Measurements from ENCODE around the gene IL36B.

The IL36B gene

GRCh38 chr2:113058998-113059960 is 6.6 kb upstream of the IL36B start, which contains the start of gene IL36RN:
IL36RN (plus strand) TSS chr2:113059198; CDS start chr2:113059439, 241 bp downstream.
- no peak for TF ChIP-seq CTCF (IDR thresholded peaks at IDR 0.05; ENCODE audit: extremely low read depth, missing control alignments)
- no peak for DNase-seq (ENCODE audit: low spot score)

GRCh38 chr2:113058411-113058994 is 5.8 kb upstream of the IL36B start:
- no peak for DNase-seq (ENCODE audit: low spot score)
- no peak for TF ChIP-seq CTCF (IDR thresholded peaks at IDR 0.05; ENCODE audit: extremely low read depth, missing control alignments)

- no peak for TF ChIP-seq CTCF (IDR thresholded peaks at IDR 0.05; ENCODE audit: extremely low read depth, missing control alignments)
- no peak for DNase-seq (ENCODE audit: low spot score)
Measured at GRCh38 chr2:113057117-113057516, 4.5 kb upstream of the IL36B start.

GRCh38 chr2:113056521-113056920 is 3.9 kb upstream of the IL36B start:
- TF ChIP-seq CTCF (IDR thresholded peaks at IDR 0.05; ENCODE audit: extremely low read depth, missing control alignments), result no peak
- no peak for DNase-seq (ENCODE audit: low spot score)

GRCh38 chr2:113054066-113054465 is 1.4 kb upstream of the IL36B start:
- no peak for DNase-seq (ENCODE audit: low spot score)
- no peak for TF ChIP-seq CTCF (IDR thresholded peaks at IDR 0.05; ENCODE audit: extremely low read depth, missing control alignments)

GRCh38 chr2:113053666-113054065 is 999 bp upstream of the IL36B start:
- TF ChIP-seq CTCF (IDR thresholded peaks at IDR 0.05; ENCODE audit: extremely low read depth, missing control alignments), result no peak
- DNase-seq (ENCODE audit: low spot score), result no peak

Measured in GM20000 (cell line).